Stimulated activated CD8-positive, alpha-beta memory T cell treated with anti-CD3 and anti-CD28 coated beads, Interleukin-15, amount 100 ng/mL, for 24 hours (primary cell): ENCODE results near the gene NEDD4L.
"Not testable (repeated sequence)": the region's sequence is repeated elsewhere in the genome, so short reads cannot be mapped to it uniquely, and the experiment has no call there.

Experiments
- DNase-seq: peaks from one replicate; pipeline ENCODE4 v3.0.0-alpha.2; 2020; ENCODE audit warnings: low read depth

Gene NEDD4L

DNA sequence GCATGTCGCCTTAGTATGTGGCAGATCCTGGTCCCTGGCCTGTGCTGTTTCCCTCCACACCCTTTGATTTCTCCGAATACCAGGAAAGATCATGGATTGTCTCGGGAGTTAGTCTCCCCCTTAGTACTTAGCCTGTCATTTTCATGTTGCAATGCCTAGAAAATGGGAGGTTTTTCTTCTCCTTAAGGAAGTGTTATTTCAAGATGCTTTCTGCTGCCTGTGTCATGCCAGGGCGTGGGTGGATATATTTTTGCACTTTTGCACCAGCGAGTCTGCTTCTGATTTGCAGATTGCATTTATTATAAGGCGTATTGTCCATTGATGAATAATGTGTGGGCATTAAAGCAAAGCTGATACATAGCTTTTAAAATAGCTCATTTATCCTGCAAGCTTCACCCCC lies 223.5 kb downstream of the NEDD4L start:
- DNase-seq: no peak

DNA sequence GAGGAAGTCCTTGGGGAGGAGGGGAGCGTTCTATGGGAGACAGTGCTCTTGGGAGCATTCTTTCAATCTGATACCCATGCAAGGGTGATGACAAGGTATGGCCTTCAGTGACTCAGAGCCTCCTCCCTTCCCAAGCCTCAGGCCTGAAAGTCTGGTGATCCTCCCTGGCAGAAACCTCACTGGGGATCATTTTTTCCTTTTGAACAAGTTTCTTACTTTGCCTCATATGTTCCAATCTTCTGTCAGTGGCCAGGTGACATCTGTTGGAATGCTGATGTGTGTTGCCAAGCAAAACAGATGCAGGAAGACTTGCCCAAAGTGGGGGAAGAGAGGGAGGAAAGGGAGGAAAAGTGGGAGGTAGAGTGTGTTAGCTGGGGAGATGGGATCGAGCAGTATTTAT lies 224.8 kb downstream of the NEDD4L start:
- no peak for DNase-seq

DNA sequence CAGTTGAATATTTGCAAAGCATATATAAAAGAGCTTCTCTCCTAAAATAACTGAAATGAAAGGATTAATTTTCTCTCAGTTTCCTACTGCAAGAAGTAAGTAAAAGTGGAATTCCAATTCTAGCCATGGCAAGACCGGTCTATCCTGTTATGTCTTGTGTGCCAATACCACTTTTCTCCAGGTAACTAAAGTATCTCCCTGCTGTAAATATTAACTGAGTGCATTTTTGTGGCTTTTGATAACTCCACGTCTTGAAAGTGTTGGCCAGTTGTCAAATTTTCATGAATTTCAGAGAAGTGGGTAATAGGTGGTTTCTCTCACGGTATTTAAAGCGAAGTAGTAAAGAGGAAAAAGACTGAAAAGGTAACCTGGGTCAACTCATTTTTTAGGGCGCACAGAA lies 225.9 kb downstream of the NEDD4L start:
- no peak for DNase-seq

DNA sequence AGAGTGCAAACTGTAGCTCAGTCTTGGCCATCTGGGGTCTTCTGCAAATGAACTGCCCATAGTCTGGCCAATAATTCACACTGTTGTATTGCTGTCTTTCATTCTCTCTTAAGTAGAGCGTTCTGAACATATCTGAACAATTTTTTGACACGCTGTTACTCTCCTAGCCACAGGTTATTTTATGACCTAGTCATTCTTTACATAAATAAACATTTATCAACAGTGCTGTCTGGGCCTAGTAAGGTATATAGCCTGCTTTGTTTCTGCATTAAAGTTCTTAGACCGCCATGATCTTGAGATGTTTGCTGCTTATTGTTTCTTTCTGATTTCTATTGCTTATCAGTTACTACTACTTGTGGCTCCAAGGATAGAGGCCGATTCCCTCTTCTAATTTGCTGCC lies 226.4 kb downstream of the NEDD4L start:
- no peak for DNase-seq

DNA sequence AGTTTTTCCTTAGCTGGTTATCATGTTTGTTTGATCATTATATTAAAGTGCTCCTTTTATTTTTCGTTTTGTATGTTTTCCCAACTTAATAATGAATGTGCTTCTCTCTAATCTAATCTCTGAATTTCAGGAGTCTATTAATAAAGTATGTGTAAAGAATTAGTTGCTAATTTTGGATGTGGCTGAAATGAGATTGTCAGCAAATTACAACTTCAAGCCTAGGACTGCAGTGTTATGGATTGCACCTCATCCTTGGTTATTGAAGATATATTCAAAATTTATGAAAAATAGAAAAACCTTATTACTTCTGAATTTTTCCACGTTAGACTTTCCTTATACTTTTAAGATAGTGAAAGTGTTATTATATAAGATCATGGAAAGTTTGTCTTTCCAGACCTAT lies 227.7 kb downstream of the NEDD4L start:
- no peak for DNase-seq

DNA sequence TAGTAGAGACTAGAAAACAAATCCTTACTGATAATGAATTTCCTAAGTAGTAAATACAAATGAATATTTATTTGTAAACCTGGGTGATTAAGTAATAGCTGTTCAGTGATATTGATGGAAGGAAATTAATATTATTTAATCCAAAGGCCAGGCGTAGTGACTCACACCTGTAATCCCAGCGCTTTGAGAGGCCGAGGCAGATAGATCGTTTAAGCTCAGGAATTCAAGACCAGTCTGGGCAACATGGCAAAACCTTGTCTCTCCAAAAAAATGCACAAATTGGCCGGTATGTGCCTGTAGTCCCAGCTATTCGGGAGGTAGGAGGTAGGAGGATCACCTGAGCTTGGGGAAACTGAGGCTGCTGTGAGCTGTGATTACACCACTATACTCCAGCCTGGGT lies 228.2 kb downstream of the NEDD4L start:
- no peak for DNase-seq

DNA sequence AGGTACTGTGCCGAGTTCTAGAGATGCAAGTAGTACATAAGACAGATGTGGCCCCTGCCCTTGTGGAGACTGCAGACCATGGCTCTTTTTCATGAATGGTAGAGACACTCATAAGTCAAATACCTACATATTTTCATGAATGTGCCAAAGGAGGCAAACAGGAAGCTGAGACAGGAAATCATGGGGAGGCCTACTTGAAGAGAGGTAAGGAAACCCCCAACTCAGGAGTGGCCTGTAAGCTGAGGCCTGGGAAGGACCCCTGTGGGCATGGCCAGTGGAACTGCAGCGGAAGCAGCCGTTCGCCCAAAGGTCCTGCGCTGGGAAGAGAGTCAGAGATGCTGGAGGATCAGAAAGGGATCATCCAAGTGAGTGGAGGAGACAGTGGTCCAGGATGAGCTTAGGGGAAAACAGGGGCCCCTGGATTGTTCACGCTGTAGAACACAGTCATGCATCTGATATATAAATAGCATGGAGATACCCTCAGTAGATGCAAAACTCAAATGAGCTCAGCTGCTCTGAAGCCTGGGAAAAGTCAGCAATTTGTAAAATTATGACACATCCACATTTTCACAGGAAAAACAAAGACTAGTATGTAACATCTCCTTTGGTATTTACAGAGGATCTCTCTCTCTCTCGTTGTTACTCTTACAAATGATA lies 228.9 kb downstream of the NEDD4L start:
- no peak for DNase-seq

DNA sequence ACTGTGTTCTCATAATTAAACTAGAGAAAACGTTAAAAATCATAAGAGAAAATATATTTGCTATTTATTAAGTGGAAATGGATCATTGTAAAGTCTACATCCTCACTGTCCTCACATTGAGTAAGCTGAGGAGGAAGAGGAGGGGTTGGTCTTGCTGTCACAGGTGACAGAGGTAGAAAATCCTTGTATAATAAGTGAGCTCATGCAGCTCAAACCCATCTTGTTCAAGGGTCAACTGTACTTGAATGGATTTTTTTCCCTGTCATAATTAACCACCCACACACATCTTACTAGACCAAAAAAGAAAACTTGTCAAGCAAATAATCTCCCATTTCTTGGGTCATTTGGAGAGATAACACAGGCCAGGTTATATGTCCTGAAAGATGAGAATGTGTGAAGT lies 231.2 kb downstream of the NEDD4L start:
- no peak for DNase-seq

DNA sequence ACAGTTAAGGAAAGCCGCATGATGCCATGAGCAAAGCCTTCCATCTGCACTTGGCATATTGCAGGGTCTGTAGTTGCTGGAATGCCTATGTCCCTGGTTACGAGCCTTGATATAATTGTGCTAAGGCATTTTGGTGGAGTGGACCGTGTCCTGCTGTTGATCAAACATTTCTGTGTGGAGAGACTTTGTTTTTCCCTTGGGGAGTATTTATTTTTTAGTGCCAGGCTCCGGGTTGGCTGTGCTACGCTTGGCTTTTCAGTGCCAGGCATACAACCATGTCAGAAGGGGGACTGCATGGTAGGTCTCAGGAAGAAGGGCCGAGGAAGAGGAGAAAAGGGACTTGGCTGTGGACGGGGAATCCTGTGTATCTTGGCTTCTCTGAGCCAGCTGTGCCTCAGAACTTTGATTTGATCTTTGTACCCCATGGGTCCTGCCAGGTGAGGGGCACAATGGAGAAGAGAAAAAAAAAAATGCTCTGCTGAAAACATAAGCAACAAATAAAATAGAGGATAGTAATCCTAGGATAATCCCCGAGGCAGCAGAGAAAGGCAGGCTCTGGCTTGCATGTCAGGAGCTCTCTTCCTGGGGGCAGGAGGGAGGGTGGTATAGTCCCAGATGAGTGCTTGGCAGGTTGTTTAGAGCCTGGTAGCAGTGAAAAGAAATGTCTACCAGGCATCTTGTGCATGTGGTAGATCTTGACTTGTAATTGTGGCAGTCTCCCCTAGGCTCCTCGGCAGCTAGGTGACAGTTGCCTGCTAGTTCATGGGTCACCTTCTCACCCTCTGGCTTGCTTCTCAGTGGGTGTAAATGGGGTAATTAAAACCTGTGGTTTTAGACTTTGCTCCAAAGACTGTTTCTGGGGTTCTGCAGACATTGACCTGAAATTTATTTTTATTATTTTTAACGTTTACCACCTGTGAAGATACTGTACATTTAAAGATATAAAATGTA lies 233.0 kb downstream of the NEDD4L start:
- no peak for DNase-seq

DNA sequence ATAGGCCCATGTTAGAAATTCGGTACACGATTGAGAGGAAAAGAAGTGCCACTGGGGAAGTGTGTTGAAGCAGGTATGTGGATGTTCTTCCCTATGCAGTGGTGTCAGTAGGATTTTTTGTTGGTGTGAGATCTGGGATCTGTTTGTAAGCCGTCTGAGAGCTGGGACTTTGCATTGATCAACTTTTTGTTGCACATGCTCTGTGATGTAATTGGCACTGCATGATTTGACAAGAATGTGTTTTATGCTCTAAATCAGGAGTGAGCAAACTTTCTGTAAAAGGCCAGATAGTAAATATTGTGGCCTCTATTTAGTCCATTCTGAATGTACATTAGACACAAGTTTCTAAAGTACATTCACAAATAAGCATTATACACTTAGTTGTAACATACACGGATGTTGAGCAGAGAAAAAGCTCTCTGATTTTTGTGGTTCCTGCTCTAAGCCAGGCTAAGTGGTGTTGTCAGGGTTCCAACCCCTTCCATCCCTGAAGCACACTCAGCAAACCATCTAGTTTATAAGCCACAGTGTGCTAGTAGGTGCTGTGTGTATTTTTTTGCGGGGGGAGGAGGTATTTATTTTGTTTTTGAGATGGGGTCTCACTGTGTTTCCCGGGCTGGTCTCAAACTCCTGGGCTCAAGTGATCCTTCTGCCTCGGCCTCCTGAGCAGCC lies 235.6 kb downstream of the NEDD4L start:
- no peak for DNase-seq

DNA sequence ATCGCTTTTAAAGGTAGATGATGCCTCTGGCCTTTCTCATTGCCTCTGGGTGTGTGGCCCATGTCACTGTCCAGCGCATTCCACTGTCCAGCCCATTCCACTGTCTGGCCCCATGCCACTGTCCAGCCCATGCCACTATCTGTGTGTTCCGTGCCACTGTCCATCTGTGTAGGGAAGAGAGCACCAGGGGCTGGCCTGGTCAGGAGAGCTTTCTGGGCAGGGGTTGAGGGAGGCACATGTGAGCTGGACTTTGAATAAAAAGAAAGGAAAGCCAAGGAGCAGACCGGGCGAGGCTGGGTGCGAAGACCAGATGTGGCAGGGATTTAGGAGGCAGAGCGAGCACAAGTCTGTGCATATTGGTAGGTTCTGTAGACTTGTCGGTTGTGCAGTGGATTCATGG lies 236.2 kb downstream of the NEDD4L start:
- DNase-seq: no peak

DNA sequence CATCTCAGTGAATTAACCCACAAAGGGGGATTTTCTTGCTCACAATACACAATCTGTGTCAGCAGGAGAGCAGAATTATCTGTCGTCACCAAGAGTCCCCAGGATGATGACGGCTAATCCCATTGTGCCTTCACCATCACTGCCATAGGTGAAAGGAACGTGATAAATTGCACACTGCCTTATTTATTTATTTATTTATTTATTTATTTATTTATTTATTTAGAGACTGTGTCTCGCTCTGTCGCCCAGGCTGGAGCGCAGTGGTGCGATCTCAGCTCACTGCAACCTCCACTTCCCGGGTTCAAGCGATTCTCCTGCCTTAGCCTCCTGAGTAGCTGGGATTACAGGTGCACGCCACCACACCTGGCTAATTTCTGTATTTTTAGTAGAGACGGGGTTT lies 238.8 kb downstream of the NEDD4L start:
- not testable (repeated sequence) for DNase-seq

DNA sequence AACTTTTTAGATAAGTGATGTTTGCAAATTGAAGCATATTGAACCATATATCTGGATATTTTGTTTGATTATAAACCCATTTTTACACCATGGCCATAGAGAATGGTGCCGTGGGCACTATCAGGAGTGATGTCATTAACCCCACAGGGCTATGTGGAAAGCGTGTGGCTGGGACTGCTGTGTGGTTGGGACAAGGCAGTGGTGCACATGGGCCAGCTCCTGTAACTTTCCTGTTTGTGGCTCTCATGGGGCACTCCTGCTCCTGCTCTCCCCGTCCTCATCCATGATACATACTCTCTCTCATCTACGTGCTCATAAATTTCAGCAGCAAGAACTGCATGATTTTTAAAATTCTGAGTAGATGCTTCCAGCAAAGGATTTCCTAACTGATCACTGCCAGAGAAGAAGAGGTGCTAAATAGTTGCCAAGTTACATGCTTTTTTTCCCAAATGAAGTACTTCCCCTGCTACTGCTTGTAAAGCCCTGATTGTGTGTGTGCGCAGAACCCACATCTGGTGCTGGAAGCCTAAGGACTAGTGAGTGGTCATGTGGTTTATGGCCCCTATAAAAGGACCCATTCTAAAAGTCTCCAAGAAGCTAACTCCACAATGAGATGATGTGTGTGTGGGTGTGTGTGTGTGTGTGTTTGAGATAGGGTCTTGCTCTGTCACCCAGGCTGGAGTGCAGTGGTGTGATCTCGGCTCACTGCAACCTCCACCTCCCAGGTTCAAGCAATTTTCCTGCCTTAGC lies 240.8 kb downstream of the NEDD4L start:
- DNase-seq: no peak

DNA sequence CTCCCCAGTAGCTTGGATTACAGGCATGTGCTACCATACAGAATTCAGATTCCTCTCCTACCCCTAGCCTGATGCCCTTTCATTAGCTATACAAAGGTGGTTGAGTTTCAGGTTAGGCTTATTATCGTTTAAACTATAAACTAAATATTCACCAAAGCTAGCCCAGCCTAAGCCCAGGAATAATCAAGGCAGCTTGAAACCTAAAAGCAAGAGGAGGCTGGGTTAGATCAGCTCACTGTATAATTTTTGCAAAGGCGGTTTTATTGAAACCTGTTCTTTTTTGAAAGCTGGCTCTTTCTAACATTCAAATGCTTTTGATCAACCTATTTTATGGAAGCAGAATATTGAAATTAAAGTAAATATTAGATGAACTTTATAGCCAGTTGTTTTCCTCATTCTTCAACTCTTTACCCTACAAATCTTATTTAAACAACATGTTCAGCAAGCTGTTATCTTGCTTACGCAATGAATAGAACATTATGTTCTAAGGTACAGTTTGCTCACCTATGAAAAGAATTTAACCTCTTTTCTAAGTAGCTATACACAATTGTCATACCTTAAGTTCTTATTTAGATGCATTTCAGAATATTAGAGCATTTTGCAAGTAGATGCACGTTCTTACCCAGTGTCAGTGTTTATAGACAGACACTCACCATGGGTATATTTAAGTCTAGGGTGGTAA lies 241.6 kb downstream of the NEDD4L start:
- no peak for DNase-seq

DNA sequence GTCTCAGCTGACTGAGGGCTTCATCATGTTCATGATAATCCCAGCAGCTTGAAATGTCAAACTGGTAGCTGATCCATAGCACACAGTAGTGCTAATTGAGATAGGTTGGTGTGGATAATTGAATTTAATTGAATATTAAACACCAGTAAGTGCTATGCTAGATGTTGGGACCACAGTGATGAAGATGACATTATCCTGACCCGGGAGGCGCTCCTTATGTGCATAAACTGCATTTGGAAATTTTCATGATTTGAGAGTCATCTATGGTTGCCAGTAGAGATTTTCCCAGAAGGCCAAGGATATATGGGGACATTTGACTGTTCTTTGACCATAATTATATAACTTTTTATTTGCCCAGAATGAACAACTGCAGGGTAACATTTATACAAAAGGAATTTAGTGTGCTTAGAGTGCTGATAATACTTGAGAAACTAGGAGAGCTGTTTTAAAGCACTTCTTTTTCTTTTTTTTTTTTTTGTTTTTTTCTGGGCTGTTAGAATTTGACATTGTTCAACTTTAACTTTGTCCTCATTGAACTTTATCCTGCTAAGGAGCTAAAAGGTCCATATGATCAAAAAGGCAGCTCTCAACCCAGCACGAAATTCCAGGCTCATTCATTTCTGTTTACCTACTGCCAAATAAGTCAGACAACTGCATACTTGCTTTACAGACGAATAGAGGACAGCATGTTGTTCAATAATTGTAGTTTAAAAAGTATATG lies 242.8 kb downstream of the NEDD4L start:
- DNase-seq: no peak

DNA sequence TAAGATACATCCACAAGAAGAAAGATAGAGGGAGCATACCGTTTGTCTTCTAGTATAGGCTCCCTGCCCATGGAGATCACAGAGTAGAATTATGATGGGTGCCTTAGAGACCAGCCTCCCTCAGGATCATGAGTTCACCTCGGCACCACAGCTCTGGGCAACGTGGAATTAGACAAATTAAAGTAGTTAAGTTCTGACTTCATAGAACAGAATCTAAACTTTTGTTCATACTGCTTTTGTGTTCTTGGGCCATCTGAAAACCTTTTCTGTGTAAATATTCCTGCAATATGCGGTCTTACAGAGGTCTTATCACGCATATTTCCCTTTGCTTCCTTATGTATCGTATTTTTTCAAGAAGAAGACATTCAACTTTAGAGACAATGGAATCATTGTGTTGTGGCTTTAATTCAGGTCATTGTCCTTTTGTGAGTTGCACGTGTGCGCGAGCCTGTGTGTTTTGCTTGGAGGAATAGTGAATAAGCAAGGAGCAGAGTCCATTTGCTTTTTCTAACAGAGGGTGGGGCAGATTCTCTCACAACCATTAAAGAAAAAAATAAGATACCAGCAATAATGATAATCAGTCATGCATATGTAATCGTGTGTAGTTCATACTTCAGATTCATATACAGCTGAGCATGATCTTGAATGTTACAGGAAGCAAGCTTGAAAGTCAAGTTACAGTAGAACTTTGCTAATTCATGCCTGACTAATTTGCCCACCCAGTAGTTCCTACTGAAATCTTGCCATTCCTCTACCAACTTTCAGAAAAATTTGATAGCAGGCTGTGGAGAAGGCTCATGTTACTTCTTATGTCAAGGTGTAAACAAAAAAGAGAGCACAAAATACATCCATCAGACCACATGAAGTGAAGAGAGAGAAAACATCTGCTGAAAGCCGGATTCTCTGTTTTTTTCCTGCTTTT lies 243.6 kb downstream of the NEDD4L start:
- no peak for DNase-seq

DNA sequence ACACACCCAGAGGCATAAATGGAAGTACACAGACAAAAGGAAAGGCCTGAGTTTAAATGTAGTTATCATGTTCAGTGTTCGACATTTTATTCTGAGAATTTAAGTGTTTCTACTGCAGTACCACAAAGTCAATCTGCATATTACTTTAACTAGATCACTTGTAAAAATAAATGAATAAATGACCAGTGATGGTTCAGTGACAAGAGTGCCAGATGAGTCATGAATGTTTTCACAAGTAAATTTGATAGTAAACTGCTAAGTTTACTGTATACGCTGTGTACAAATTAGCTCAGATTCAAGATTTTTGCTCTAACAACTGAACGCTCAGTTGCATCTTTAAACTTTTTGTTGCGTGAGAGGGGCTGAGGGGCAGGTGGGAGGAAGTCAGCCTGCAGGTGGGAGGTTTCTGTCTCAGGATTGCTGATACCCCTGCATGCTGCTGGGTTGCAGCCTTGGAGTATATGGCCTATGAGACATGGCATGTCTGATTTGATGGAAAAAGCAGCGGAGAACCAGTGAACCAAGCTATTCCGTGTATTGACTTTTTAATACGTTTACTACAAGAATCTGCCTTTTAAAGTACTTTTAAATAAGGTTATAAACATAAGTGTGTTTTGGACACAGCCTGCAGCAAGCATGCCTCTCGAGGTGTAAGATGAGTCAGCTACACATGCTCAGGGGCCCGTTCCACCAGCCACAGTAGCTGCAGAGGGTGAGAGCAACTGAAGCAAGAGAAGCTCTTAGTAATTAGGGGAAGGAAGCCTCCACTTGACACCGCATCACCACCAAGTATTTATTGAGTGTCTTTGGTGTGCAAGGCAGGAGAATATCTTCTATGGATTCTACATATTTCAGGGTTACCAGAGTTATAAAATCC lies 245.1 kb downstream of the NEDD4L start:
- DNase-seq: no peak

DNA sequence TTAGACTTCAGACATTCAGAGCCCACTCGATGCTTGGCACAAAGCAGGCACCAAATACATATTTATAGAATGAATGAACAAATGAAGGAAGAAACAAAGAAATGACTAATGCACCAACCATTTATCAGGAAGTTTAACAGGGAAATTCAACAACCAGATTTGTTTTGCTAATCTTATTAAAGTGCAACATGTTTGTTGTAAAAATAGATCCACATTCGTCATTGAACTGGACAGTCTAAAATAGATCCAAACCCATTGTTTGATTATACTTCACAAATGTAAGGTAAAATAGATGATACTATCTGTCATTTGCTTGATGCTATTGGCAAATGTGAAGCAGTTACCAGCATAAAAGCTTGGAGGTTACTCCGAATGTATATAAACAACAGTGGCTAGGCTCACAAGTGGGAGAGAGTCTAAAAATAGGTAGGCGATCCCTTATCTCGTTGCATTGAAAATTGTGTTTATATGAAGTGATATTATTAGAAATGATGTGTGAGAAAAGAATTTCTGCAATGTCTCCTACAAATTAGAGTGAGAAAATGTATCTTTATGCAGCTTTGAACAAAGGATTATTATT lies 246.2 kb downstream of the NEDD4L start:
- DNase-seq: no peak

DNA sequence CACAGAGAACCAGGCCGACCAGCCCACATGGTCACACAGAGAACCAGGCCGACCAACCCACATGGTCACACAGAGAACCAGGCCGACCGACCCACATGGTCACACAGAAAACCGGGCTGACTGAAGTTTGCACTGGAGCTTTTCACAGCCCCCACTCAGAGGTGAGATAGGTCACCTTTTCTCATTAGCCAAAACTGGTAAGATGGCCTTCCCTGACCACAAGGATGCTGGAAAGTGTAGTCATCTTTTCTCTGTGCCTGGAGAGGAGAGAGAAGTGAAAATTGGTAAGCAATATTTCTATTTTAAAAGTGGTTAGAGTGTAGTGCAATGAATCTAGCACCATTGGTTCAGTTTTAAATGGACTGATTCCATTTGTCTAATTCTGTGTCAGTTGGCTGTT lies 247.1 kb downstream of the NEDD4L start:
- no peak for DNase-seq
